K562 (cell line): Measurements from ENCODE around the gene RYR1. TPM values are rescaled to one million over a fixed set of nuclear protein-coding genes. Genes with fewer than 3 reads are reported as not detected.
A peak's percentile ranks its signal among the peaks of the same experiment; 100 is the strongest.

ENCODE experiments used
- NR2C2 ChIP-seq, 2 experiments: fragments of 200-800 bp in 1 of 2; sonication (Bioruptor generic) in 1 of 2; sonication (generic) in 1 of 2; formaldehyde crosslinking in 1 of 2; IDR thresholded peaks; 2 replicates each; pipeline versions ENCODE4 v1.6.1 to v1.8.0; 2016 to 2022; ENCODE audit warnings: mild to moderate bottlenecking in 1 of 2, missing compliant biosample characterization in 1 of 2, missing genetic modification characterization in 1 of 2, missing genetic modification reagents in 1 of 2
- polyA plus RNA-seq, 8 experiments: library from polyadenylated mRNA; depleted of rRNA in 4 of 8; stranded (reverse) in 5 of 8; unstranded in 3 of 8; fragments of >200 nt; fragmentation: Nextera tagmentation in 2 of 8; fragmentation: Illumina TruSeq in 1 of 8; extraction: Ambion mirVana in 2 of 8; extraction: Trizol in 1 of 8; gene quantifications; 2 replicates each; pipeline versions ENCODE4 v1.2.1 to v1.2.3, GENCODE V29; 2011 to 2014; ENCODE audit warnings: inconsistent platforms in 1 of 8, missing spikeins in 1 of 8
- total RNA-seq, 7 experiments: library from RNA; depleted of rRNA in 6 of 7; stranded (reverse); fragments of >200 nt in 6 of 7; fragmentation: Illumina TruSeq in 2 of 7; extraction: Trizol in 2 of 7; gene quantifications; 2 replicates each; pipeline versions ENCODE4 v1.2.1 to v1.2.3, GENCODE V29; 2011 to 2021; ENCODE audit warnings: low replicate concordance in 1 of 7
- TF ChIP-seq, protein P1 (sequence below): sonication (generic); formaldehyde crosslinking; IDR thresholded peaks from 2 replicates; pipeline ENCODE4 v1.8.1; 2023; ENCODE audit warnings: missing genetic modification reagents, mild to moderate bottlenecking, borderline replicate concordance
- TF ChIP-seq, protein P2 (sequence below): sonication (generic); formaldehyde crosslinking; IDR thresholded peaks from 2 replicates; pipeline ENCODE4 v1.8.1; 2022; ENCODE audit warnings: missing genetic modification reagents
- TF ChIP-seq, protein P3 (sequence below): fragments of 450-650 bp; formaldehyde crosslinking; IDR thresholded peaks from 2 replicates; pipeline ENCODE4 v1.4.0; 2020; ENCODE audit warnings: mild to moderate bottlenecking, moderate library complexity

RYR1 gene
- total and polyA plus RNA-seq, 9 of the 15 experiments (the other 6 are each of a cell fraction or from before 2014, with no cell fraction given), result 0.11 to 7.4 (median 3.7) TPM

DNA sequence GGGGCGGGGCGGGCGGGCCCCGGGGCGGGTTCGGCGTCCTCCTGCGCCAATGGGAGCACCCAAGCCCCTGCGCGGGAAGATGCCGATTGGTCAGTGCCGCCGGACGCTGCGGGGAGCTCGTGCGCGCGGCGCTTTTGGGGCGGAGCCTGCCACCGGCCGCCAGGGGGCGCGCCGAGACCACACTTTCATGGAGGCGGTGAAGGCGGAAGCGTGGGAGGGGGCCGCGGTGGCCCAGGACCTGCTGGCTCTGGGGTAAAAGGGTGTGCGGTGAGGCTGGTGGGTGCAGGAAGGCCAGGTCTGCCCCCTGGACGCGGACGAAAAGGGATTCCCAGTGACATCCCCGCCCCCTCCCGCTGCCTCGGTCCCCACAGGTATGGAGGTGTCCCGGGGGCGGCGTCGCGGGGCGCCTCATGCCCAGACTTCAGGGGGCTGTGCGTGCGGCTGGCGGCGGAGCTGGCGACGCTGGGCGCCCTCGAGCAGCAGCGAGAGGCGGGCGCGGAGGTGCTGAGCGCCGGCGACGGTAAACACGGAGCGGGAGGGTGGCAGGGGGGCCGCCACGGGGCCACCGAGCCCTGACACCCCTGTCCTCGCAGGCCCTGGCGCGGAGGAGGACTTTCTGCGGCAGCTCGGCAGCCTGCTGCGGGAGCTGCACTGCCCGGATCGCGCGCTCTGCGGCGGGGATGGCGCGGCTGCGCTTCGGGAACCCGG lies 30.4 kb upstream of the RYR1 start, which contains the start of gene FAM98C (continued):
- TF ChIP-seq NR2C2 (CRISPR knock-in tag; IDR thresholded peaks at IDR 0.05), result peak; percentile 44; the same call in 1 of the 2 replicates
- TF ChIP-seq NR2C2 (tag; IDR thresholded peaks at IDR 0.05), result no peak
- TF ChIP-seq, protein P1, sequence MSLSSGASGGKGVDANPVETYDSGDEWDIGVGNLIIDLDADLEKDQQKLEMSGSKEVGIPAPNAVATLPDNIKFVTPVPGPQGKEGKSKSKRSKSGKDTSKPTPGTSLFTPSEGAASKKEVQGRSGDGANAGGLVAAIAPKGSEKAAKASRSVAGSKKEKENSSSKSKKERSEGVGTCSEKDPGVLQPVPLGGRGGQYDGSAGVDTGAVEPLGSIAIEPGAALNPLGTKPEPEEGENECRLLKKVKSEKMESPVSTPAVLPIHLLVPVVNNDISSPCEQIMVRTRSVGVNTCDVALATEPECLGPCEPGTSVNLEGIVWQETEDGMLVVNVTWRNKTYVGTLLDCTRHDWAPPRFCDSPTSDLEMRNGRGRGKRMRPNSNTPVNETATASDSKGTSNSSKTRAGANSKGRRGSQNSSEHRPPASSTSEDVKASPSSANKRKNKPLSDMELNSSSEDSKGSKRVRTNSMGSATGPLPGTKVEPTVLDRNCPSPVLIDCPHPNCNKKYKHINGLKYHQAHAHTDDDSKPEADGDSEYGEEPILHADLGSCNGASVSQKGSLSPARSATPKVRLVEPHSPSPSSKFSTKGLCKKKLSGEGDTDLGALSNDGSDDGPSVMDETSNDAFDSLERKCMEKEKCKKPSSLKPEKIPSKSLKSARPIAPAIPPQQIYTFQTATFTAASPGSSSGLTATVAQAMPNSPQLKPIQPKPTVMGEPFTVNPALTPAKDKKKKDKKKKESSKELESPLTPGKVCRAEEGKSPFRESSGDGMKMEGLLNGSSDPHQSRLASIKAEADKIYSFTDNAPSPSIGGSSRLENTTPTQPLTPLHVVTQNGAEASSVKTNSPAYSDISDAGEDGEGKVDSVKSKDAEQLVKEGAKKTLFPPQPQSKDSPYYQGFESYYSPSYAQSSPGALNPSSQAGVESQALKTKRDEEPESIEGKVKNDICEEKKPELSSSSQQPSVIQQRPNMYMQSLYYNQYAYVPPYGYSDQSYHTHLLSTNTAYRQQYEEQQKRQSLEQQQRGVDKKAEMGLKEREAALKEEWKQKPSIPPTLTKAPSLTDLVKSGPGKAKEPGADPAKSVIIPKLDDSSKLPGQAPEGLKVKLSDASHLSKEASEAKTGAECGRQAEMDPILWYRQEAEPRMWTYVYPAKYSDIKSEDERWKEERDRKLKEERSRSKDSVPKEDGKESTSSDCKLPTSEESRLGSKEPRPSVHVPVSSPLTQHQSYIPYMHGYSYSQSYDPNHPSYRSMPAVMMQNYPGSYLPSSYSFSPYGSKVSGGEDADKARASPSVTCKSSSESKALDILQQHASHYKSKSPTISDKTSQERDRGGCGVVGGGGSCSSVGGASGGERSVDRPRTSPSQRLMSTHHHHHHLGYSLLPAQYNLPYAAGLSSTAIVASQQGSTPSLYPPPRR (CRISPR knock-in tag), result no peak
- TF ChIP-seq, protein P2, sequence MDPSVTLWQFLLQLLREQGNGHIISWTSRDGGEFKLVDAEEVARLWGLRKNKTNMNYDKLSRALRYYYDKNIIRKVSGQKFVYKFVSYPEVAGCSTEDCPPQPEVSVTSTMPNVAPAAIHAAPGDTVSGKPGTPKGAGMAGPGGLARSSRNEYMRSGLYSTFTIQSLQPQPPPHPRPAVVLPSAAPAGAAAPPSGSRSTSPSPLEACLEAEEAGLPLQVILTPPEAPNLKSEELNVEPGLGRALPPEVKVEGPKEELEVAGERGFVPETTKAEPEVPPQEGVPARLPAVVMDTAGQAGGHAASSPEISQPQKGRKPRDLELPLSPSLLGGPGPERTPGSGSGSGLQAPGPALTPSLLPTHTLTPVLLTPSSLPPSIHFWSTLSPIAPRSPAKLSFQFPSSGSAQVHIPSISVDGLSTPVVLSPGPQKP (CRISPR knock-in tag), result no peak
- TF ChIP-seq, protein P3, sequence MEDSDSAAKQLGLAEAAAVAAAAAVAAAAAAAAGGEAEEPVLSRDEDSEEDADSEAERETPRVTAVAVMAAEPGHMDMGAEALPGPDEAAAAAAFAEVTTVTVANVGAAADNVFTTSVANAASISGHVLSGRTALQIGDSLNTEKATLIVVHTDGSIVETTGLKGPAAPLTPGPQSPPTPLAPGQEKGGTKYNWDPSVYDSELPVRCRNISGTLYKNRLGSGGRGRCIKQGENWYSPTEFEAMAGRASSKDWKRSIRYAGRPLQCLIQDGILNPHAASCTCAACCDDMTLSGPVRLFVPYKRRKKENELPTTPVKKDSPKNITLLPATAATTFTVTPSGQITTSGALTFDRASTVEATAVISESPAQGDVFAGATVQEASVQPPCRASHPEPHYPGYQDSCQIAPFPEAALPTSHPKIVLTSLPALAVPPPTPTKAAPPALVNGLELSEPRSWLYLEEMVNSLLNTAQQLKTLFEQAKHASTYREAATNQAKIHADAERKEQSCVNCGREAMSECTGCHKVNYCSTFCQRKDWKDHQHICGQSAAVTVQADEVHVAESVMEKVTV (CRISPR knock-in tag), result peak; percentile 93
- TF ChIP-seq, all 486 proteins: peak for 120
